H9 (cell line): ENCODE results near the gene LRRC7. TPM values are rescaled to one million over a fixed set of nuclear protein-coding genes. Genes with fewer than 3 reads are reported as not detected.

Experiments used
- DNase-seq: peaks from one replicate; pipeline ENCODE4 v3.0.0-alpha.2; 2017
- H2AFZ ChIP-seq: one replicate; pipeline ENCODE4 v1.6.1; 2013; ENCODE audit warnings: mild to moderate bottlenecking, low read length, control low read depth, moderate library complexity
- H2AK5ac ChIP-seq: 2 replicates; pipeline ENCODE4 v1.6.1; 2013; ENCODE audit warnings: low read length, control low read depth, mixed read lengths; ENCODE audit not compliant: insufficient read length
- H2BK120ac ChIP-seq: one replicate; pipeline ENCODE4 v1.6.1; 2013; ENCODE audit warnings: low read depth, mild to moderate bottlenecking, low read length, control low read depth, inconsistent platforms; ENCODE audit not compliant: poor library complexity, severe bottlenecking
- H2BK12ac ChIP-seq: 2 replicates; pipeline ENCODE4 v1.6.1; 2013; ENCODE audit warnings: low read length, control low read depth, mixed read lengths, low read depth; ENCODE audit not compliant: insufficient read length
- H2BK15ac ChIP-seq: 2 replicates; pipeline ENCODE4 v1.6.1; 2013; ENCODE audit warnings: low read depth, low read length, control low read depth
- H2BK20ac ChIP-seq: one replicate; pipeline ENCODE4 v1.6.1; 2013; ENCODE audit warnings: low read depth, mild to moderate bottlenecking, low read length, control low read depth, inconsistent platforms; ENCODE audit not compliant: poor library complexity, severe bottlenecking
- H2BK5ac ChIP-seq: 2 replicates; pipeline ENCODE4 v1.6.1; 2013; ENCODE audit warnings: low read length, control low read depth, mixed read lengths; ENCODE audit not compliant: insufficient read length
- H3K14ac ChIP-seq: 2 replicates; pipeline ENCODE4 v1.6.1; 2013; ENCODE audit warnings: low read length, control low read depth; ENCODE audit not compliant: insufficient read depth
- H3K18ac ChIP-seq: 2 replicates; pipeline ENCODE4 v1.6.1; 2013; ENCODE audit warnings: low read depth, mild to moderate bottlenecking, mixed read lengths, low read length, control low read depth; ENCODE audit not compliant: insufficient read length
- H3K23ac ChIP-seq: 2 replicates; pipeline ENCODE4 v1.6.1; 2013; ENCODE audit warnings: low read length, control low read depth, mixed read lengths, low read depth; ENCODE audit not compliant: insufficient read length
- H3K23me2 ChIP-seq: 2 replicates; pipeline ENCODE4 v1.6.1; 2013; ENCODE audit warnings: low read depth, mild to moderate bottlenecking, mixed read lengths, low read length, control low read depth; ENCODE audit not compliant: insufficient read length, poor library complexity, severe bottlenecking
- H3K27ac ChIP-seq: 2 replicates; pipeline ENCODE4 v1.5.1; 2013; ENCODE audit warnings: low read length, control low read depth, mixed read lengths, low read depth; ENCODE audit not compliant: insufficient read length
- H3K27me3 ChIP-seq: 2 replicates; pipeline ENCODE4 v1.6.1; 2013; ENCODE audit warnings: low read length, control low read depth, inconsistent platforms; ENCODE audit not compliant: insufficient read depth
- H3K4ac ChIP-seq: 2 replicates; pipeline ENCODE4 v1.6.1; 2013; ENCODE audit warnings: low read depth, mild to moderate bottlenecking, control low read depth, inconsistent platforms, low read length, moderate library complexity
- H3K4me1 ChIP-seq: 2 replicates; pipeline ENCODE4 v1.6.1; 2013; ENCODE audit warnings: low read length, control low read depth, inconsistent platforms; ENCODE audit not compliant: insufficient read depth
- H3K4me2 ChIP-seq: 2 replicates; pipeline ENCODE4 v1.6.1; 2013; ENCODE audit warnings: low read length, control low read depth, mixed read lengths; ENCODE audit not compliant: insufficient read length, insufficient read depth
- H3K56ac ChIP-seq: 2 replicates; pipeline ENCODE4 v1.6.1; 2013; ENCODE audit warnings: low read depth, mild to moderate bottlenecking, mixed read lengths, low read length, control low read depth; ENCODE audit not compliant: insufficient read length
- H3K79me1 ChIP-seq: 2 replicates; pipeline ENCODE4 v1.6.1; 2013; ENCODE audit warnings: low read depth, mild to moderate bottlenecking, moderate library complexity, low read length, control low read depth, inconsistent platforms; ENCODE audit not compliant: insufficient read depth, poor library complexity, severe bottlenecking
- H3K79me2 ChIP-seq: 2 replicates; pipeline ENCODE4 v1.6.1; 2013; ENCODE audit warnings: low read length, control low read depth, inconsistent platforms; ENCODE audit not compliant: insufficient read depth
- H3K9ac ChIP-seq: 2 replicates; pipeline ENCODE4 v1.6.1; 2013; ENCODE audit warnings: low read length, control low read depth, mixed read lengths; ENCODE audit not compliant: insufficient read length; ENCODE audit errors: extremely low read depth
- H3K9me3 ChIP-seq: one replicate; pipeline ENCODE4 v1.6.1; 2013; ENCODE audit warnings: low read depth, low read length, inconsistent platforms; ENCODE audit not compliant: control insufficient read depth
- H3T11ph ChIP-seq: one replicate; pipeline ENCODE4 v1.6.1; 2013; ENCODE audit warnings: mild to moderate bottlenecking, low read length, control low read depth, inconsistent platforms
- H4K20me1 ChIP-seq: one replicate; pipeline ENCODE4 v1.6.1; 2013; ENCODE audit not compliant: control insufficient read depth, insufficient read length, insufficient read depth
- H4K5ac ChIP-seq: 2 replicates; pipeline ENCODE4 v1.6.1; 2013; ENCODE audit warnings: low read depth, mild to moderate bottlenecking, mixed read lengths, low read length, control low read depth; ENCODE audit not compliant: insufficient read length
- H4K8ac ChIP-seq: replicated peaks from 2 replicates; pipeline ENCODE4 v1.6.1; 2013; ENCODE audit warnings: low read length, control low read depth, mixed read lengths, low read depth; ENCODE audit not compliant: insufficient read length
- H4K91ac ChIP-seq: 2 replicates; pipeline ENCODE4 v1.6.1; 2013; ENCODE audit warnings: low read depth, mild to moderate bottlenecking, moderate library complexity, mixed read lengths, low read length, control low read depth; ENCODE audit not compliant: insufficient read length
- H3K27ac Mint-ChIP-seq, 3 experiments: 2 replicates in 2 of 3; 3 replicates in 1 of 3; pipeline ENCODE4 v1.8.0; 2020 to 2021; ENCODE audit warnings: mixed read lengths in 3 of 3, mild to moderate bottlenecking in 1 of 3, moderate library complexity in 1 of 3
- H3K27me3 Mint-ChIP-seq: 2 replicates; pipeline ENCODE4 v1.8.0; 2021; ENCODE audit warnings: low read depth, mild to moderate bottlenecking, moderate library complexity, mixed read lengths
- H3K36me3 Mint-ChIP-seq, 3 experiments: 2 replicates in 2 of 3; 3 replicates in 1 of 3; pipeline ENCODE4 v1.8.0; 2020 to 2021; ENCODE audit warnings: low read depth in 3 of 3, mixed read lengths in 3 of 3; ENCODE audit not compliant: insufficient read depth in 1 of 3
- H3K4me1 Mint-ChIP-seq, 2 experiments: 2 replicates each; pipeline ENCODE4 v1.8.0; 2020; ENCODE audit warnings: mixed read lengths in 2 of 2
- H3K4me3 Mint-ChIP-seq, 2 experiments: 2 replicates in 1 of 2; 3 replicates in 1 of 2; pipeline ENCODE4 v1.8.0; 2020 to 2021; ENCODE audit warnings: mild to moderate bottlenecking in 2 of 2, mixed read lengths in 2 of 2, moderate library complexity in 1 of 2
- H3K9me3 Mint-ChIP-seq, 2 experiments: 2 replicates in 1 of 2; 3 replicates in 1 of 2; pipeline ENCODE4 v1.8.0; 2020; ENCODE audit warnings: mild to moderate bottlenecking in 2 of 2, mixed read lengths in 2 of 2, moderate library complexity in 1 of 2
- CTCF ChIP-seq: fragments of 200-600 bp; sonication (generic); conservative IDR thresholded peaks from 3 replicates; pipeline ENCODE4 v1.8.0; 2021; ENCODE audit warnings: antibody characterized with exemption, mild to moderate bottlenecking
- WGBS: extraction: QIAGEN DNeasy Blood & Tissue Kit; methylation state at CpG from one replicate; pipeline ENCODE4 v1.1.7; 2013; ENCODE audit warnings: missing lambda C conversion rate, low lambda C conversion rate, mixed read lengths; ENCODE audit not compliant: insufficient read length; ENCODE audit errors: extremely low coverage; 5-methylcytosine and 5-hydroxymethylcytosine counted together
- total RNA-seq: library from RNA; stranded (reverse); gene quantifications from 2 replicates; pipeline ENCODE4 v1.2.1, GENCODE V29; 2021

The LRRC7 gene
- total RNA-seq, 1 experiment from 2014 or later, result not detected

DNA sequence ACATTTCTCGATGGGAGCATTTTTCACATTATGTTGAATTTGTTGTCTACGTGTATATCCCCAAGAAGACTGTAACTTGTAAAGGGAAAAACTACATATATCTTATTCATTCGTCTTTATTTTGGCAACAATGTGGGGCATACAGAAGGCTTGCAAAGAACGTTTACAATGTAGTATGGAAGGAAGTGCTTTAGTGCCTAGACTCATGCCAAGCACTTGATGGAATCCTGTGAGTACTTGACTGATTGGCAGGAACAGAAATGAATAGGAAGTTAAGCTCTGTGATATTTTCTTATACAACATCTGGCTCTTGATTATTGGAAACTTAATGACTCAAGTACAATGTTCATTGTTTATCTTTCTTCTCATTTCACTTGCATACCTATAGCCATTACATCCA lies 284.4 kb downstream of the LRRC7 start:
- no peak overlapping the region for H3K23ac ChIP-seq
- no peak overlapping the region for H2BK20ac ChIP-seq
- no peak overlapping the region for H3K4me3 Mint-ChIP-seq
- H4K91ac ChIP-seq, result no peak overlapping the region
- H3K9me3 ChIP-seq, result no peaks in the 10 kb centered on the region
- H4K8ac ChIP-seq, result no peak overlapping the region
- no peak overlapping the region for H3K27ac Mint-ChIP-seq
- no peak overlapping the region for H4K5ac ChIP-seq
- H3K4me2 ChIP-seq, result no peak overlapping the region
- no peaks in the 10 kb centered on the region for H3K27me3 ChIP-seq
- no peak overlapping the region for H2AFZ ChIP-seq
- no peak overlapping the region for H3K9ac ChIP-seq
- no peak overlapping the region for H3K14ac ChIP-seq
- H3K27me3 Mint-ChIP-seq, result no peaks in the 10 kb centered on the region
- H4K20me1 ChIP-seq, result no peaks in the 10 kb centered on the region
- H3K56ac ChIP-seq, result no peak overlapping the region
- no peaks in the 10 kb centered on the region for H3K23me2 ChIP-seq
- H2BK12ac ChIP-seq, result no peak overlapping the region
- H2AK5ac ChIP-seq, result no peak overlapping the region
- no peak overlapping the region for H3K18ac ChIP-seq
- no peaks in the 10 kb centered on the region for H3K36me3 Mint-ChIP-seq
- DNase-seq, result no peak
- H2BK5ac ChIP-seq, result no peak overlapping the region
- H3K27ac ChIP-seq, result no peak overlapping the region
- H3K79me1 ChIP-seq, result no peaks in the 10 kb centered on the region
- no peak overlapping the region for H2BK120ac ChIP-seq
- H3K4ac ChIP-seq, result no peak overlapping the region
- no peaks in the 10 kb centered on the region for H3K9me3 Mint-ChIP-seq
- TF ChIP-seq CTCF, result no peak
- H3K79me2 ChIP-seq, result no peaks in the 10 kb centered on the region
- H3K4me1 ChIP-seq, result no peaks in the 10 kb centered on the region
- no peaks in the 10 kb centered on the region for H3K4me1 Mint-ChIP-seq
- H3T11ph ChIP-seq, result no peak overlapping the region
- H2BK15ac ChIP-seq, result no peak overlapping the region
- no CpG with 5 or more reads among the region's 4 CpGs for WGBS
